H54 (cell line): ENCODE measurements around the gene DNAI2.

Experiments
- DNase-seq: peaks from one replicate; pipeline ENCODE4 v3.0.0; 2011; ENCODE audit warnings: low spot score, mixed read lengths; ENCODE audit not compliant: insufficient read length
- FAIRE-seq: peaks from 3 replicates; lab custom pipeline; 2011; peaks lifted over from hg19 to GRCh38; lab: Jason Lieb, UNC
- POLR2A ChIP-seq: IDR thresholded peaks from 2 replicates; pipeline ENCODE4 v1.6.1; 2011; ENCODE audit warnings: low read depth, mild to moderate bottlenecking, low read length

DNAI2 gene

DNA sequence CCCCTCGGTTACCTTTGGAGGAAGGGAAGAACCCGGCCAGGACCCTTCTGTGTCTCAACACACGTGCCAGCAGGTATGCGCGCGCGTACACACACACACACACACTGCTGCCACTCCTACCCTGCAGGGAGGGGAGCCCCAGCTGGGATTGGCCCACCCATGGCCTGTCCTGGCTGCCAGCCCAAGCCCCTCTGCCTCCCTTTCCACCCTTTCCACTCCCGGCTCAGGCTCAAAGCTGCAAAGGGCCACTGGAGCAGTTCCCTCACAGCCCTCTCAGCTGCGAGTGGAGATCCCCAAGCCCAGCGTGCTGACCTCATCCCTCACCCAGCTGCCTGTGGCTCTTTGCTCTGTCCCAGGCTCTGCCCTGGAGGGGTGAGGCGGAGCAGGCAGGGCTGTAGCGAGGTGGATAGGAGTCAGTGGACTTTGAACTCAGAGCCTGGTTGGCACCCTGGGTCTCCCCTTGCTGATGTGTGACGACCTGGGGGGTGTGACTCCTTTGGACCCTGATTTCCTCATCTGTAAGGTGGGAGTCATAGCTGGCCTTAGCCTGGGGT, 66.5 kb downstream of the DNAI2 start:
- no peak for FAIRE-seq

DNA sequence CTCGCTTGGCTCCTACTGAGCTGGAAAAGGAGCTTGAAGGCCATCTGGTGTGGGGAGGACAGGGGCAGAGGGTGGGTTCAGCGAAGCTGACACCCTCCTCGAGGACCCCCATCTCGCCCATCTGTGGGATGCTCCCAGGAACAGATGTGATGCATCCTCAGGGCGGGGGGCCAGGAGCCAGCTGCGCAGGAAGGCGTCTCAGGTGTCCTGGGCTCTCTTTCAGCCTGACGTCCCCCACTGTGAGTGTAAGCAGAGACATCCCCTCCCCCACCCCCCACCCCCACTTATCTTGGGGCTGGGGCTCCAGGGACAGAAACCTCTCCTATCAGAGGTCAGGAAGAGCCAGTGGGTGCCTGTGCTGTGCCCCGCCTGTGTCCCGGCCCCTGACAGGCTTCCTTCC, 68.2 kb downstream of the DNAI2 start:
- FAIRE-seq, result no peak
- no peak for TF ChIP-seq POLR2A
- DNase-seq, result no peak

More for the DNA sequence above, 66.5 kb downstream of the DNAI2 start:
- TF ChIP-seq POLR2A, result no peak
- DNase-seq, result no peak

DNA sequence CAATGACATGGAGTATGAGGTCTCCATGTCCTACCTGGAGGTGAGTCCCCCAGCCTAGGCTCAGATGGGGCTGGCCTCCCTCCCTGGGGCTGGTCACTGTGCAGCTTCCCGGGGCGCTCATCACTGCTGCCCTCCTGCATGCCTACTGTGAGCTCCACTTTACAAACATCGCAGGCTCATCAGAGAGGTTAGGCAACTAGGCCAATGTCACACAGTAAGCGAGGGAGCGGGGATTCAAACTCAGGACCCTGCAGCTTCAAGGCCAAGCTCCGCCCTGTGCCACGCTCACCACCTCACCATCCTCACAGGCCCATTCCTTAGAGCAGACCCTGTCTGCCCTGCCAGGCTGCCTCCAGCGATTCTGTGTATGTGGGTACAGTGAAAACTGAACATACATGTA, 69.1 kb downstream of the DNAI2 start:
- no peak for TF ChIP-seq POLR2A
- FAIRE-seq (no peak), DNase-seq (no peak)

- no peak for FAIRE-seq
- DNase-seq, result no peak
- TF ChIP-seq POLR2A, result no peak
These were observed 69.7 kb downstream of the DNAI2 start for GRCh38 chr17:74343526-74344284.

DNA sequence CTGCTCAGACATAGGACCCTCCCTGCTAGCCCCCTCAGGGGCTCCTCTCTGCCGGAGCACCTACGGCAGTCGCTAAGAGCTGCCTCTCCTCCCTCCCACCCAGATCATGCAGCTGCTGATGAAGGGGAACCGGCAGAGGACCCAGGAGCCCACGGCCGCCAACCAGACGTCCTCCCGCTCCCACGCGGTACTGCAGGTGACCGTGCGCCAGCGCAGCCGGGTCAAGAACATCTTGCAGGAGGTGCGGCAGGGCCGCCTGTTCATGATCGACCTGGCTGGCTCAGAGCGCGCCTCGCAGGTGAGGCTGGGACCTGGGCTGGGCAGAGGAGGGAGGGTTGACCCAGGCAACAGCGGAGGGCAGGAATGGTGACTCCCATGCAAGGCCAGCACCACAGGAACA, 70.6 kb downstream of the DNAI2 start:
- DNase-seq, result no peak
- FAIRE-seq, result no peak
- no peak for TF ChIP-seq POLR2A

DNA sequence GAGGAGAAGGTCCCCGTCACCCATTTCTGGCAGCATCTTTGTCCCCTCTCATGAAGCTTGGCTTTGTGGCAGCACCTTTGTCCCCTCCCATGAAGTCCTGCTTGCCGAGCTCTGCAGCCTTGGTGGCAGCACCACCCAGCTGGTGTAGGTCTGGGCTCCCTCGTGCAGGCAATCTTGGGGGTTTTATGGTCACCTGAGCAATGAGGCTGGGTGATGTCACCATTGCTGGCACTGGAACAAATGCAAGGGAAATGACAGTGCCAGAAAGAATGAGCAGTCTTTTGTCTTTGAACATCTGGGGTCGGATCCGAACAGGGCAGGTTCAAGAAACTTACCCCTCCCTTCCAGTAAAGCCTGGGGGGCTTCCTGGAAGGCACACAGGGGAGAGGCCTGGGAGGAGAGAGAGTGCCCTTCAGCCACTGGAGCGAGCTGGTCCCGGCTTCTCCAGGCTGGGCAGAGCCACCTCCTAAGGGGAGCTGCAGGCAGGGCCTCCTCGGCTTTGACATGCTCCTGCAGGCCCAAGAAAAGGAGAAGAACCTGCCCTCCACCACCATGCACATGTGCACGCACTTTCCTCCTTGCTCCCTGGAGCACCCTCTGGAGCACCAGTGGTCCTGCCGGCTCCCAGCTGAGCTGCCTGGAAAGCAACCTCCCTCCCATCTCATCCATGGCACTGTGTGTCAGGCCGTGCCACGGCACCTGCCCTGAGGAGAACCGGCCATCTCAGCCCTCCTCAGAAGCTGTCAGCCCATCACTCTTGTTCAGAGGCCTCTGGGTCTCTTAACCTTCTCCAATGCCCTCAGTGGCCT, 71.6 kb downstream of the DNAI2 start:
- TF ChIP-seq POLR2A, result no peak
- FAIRE-seq (no peak), DNase-seq (no peak)

- FAIRE-seq, result no peak
- TF ChIP-seq POLR2A, result no peak
These were observed 73.6 kb downstream of the DNAI2 start for GRCh38 chr17:74347646-74348045.

DNA sequence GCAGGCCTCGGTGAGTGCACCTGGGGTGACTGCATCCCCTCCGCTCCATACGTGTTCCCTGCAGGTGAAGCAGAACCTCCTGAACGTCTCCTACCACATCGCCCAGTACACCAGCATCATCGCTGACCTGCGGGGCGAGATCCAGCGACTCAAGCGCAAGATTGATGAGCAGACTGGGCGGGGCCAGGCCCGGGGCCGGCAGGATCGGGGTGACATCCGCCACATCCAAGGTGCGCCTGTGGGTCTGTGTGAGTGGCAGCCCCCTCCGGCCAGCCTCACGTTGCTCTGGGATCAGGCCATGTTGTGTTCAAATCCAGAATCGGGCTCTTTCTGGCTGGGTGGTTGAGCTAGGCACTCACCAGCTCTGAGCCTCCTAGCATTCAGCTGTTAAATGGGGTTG, 75.1 kb downstream of the DNAI2 start:
- no peak for TF ChIP-seq POLR2A
- no peak for FAIRE-seq
- DNase-seq, result no peak

More at GRCh38 chr17:74347646-74348045, 73.6 kb downstream of the DNAI2 start:
- DNase-seq, result no peak

GRCh38 chr17:74350486-74350885, 76.5 kb downstream of the DNAI2 start:
- FAIRE-seq (no peak), DNase-seq (no peak)
- TF ChIP-seq POLR2A, result no peak

- TF ChIP-seq POLR2A, result no peak
- DNase-seq (no peak), FAIRE-seq (no peak)
These were observed 77.6 kb downstream of the DNAI2 start for GRCh38 chr17:74351552-74352210.

DNA sequence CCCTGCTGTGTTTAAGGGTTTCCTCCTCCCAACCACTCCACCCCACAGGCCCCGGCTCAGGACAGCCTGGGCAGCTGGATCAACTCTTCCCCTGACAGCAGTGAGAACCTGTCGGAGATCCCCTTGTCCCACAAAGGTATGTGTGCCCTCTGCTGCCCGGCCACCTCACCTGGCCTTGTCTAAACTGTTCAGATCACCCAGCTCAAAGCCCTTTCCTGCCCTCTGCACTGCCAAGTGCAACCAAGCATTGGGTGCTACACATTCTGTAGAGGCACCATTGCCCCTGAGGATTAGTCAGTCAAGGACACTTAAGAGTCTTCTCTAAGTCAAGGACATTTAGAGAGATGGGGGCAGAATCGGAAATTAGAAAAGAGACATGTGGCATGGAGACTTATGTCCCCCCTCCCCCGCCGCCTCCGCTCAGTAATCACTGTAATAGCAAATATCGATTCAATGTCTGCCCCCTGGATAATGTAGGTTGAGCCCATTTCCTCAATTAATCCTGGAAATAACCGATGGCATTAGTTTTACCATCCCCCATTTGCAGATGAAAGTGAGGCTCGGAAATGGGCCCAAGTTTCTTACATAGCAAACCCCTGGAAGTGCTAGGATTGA, 79.5 kb downstream of the DNAI2 start:
- TF ChIP-seq POLR2A, result no peak
- FAIRE-seq (no peak), DNase-seq (no peak)

GRCh38 chr17:74354123-74354522, 80.1 kb downstream of the DNAI2 start:
- no peak for FAIRE-seq
- TF ChIP-seq POLR2A, result no peak
- DNase-seq, result no peak

DNA sequence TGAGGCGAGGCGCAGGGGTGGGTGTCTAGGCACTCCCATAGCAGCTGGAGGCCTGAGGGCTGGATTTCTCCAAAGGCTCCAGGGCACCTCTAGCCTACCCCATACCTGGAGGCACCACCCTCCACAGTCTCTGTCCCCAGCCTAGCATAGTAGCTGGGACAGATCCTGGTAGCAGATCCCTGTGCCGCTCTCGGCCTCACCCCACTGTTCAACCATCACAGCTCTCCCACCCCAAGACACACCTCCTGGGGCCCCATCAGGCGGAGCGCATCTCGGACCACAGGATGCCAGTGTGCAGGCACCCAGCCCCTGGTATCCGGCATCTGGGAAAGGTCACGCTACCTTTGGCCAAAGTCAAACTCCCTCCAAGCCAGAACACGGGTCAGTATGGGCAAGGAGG, 80.5 kb downstream of the DNAI2 start:
- FAIRE-seq, result no peak
- TF ChIP-seq POLR2A, result no peak
- no peak for DNase-seq
